ENCODE results near the gene DVL3.
"Not testable (repeated sequence)": the region's sequence is repeated elsewhere in the genome, so short reads cannot be mapped to it uniquely, and the experiment has no call there.

The DVL3 gene

DNA sequence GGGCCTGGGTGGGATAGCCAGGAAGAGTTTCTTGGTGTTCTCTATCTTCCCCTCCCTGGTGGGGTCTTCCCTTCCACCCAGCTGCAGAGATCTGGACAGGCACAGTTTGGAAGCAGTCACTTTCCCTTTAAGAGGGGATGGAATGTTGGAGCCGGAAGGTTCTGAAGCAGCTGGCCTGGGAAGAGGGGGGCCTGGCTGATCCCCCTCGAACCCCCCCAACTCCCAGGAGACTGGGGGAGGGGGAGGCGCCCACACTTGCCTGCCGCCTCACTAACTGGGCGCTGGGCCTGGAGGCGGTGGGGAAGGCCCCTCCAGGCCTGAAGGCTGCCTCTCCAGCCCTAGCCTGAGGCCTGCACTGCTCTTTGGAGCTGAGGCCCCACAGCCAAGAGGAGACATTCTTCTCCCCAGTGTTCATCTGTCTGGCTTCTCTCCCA is 1.4 kb downstream of the DVL3 start:
- peak in 2 of 3 experiments; percentile 64 to 70 for DNase-seq

DNA sequence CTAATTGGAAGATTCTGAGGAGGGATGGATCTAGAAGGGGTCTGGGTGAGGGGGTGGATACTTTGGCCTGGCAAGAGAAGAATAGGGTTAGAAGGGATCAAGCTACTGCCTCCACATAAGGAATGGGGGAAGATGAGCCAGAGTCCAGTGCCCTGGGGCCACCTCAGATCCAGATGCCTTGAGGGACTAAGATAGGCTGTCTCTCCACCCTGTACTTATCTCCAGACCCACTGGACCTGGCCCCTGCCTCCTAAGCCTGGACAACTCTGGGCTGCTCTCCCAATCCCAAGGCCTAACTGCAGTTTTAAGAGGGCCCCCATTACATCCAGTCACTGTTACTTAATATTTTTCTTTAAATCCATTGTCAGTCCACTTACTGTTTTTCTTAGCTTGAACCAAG is 2.0 kb downstream of the DVL3 start:
- no peak for DNase-seq

DNA sequence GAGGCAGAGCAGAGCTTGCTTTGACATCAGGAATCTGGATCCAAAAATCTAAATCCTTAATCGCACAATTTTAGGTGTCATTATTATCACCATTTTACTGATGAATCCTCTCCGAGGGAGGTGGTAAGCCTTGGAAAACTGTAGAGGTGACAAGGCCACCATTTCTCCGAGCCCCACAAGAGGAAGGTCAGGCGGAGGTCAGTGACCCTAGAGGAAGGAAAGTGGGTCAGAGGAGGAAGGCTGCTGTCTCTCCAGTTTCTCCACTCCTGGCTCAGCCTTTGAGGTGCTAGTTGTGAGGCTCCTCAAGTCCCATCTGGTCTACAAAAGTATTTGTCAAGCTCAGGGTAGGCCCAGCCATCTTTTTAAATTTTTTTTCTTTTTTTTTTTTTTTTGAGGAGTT is 3.2 kb downstream of the DVL3 start:
- no peak for DNase-seq

DNA sequence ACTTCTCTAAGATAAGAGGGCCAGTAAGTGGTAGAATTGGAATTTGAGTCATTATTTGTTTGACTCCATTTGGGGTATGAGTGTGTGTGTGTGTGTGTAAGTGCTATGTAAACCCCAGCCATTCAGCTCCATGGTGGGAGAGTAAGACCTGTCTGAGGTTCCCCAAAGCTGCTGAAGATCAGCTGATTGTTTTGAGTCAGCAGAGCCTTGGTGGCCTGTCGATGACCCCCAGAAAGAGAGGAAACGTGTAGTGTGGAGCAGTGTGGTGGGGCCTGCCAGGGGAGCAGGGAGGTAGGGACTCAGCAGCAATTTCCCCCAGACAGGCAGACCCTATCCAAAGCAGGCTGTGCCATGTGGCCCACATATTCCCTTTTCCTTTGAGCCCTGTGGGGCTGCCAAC is 5.3 kb downstream of the DVL3 start:
- no peak for DNase-seq

DNA sequence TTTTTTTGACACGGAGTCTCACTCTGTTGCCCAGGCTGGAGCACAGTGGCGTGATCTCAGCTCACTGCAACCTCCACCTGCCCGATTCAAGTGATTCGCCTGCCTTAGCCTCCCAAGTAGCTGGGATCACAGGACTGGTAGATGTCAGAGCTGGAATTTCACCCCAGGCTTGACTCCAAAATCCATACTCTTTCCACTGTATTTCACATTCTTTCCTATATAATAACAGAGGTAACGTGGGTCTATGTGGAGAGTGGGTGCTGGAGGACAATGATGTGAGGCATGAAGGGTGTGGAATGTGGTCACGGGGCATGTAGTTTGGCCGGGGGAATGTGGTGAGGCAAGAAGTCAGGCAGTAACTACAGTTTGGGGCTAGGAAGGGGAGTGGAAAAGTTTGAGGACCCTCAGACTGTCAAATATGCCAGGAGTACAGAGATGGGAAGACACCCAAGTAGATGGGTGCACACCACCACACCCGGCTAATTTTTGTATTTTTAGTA is 7.4 kb downstream of the DVL3 start:
- not testable (repeated sequence) for DNase-seq

DNA sequence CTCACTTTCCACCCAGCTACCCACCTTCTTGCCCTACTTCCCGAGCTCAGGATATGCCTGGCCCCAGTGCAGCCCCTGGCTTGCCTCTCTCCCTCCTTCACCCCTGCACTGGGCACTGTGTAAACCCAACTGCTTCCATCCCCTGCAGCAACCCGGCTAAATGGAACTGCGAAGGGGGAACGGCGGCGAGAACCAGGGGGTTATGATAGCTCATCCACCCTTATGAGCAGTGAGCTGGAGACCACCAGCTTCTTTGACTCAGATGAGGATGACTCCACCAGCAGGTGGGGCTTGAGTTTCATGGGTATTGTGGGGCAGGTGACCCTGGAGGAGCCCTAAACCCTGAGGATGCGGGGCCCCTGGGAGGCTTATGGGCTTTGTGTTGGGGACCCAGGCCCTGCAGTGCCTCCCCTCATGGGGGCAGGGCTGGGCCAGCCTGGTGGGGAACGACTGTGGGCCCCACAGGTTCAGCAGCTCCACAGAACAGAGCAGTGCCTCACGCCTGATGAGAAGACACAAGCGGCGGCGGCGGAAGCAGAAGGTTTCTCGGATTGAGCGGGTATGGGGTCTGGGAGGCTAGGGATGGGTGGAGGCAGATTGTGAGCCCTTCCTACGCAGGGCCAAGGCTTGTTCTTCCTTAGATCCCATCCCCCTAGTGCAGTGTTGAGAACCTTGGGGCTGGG is 9.6 kb downstream of the DVL3 start:
- no peak for DNase-seq

DNA sequence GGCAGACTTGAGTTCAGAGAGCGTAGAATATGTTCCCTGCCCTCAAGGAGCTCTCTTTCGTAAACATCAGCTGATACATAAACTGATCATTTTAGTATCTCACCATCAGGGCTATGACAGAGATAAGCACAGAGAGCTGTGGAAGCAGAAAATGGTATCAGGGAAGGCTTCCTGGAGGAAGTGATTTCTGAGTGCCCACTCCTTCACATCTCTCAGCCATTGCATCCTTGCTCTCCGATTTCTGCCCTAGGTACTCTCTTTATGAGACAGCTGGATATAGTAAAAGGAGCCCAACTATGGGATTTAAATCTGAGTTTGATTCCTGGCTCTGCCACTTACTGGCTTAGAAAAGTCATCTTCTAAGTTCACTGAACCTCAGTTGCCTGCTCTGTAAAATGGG is 10.4 kb downstream of the DVL3 start:
- DNase-seq = no peak

DNA sequence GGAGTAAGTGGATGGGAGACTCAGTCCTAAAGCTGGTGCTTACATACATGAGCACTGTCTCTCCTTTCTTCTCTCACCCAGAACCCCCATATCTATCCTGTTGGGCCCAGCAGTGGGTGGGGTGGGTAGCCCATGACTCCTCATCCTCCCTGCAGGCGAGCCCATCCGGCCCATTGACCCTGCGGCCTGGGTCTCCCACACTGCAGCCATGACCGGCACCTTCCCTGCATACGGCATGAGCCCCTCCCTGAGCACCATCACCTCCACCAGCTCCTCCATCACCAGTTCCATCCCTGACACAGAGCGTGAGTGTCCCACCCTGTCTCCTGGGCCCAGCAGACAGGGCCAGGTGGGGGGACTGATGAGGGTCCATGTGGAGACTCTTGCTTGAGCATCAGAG is 11.5 kb downstream of the DVL3 start:
- DNase-seq = no peak

DNA sequence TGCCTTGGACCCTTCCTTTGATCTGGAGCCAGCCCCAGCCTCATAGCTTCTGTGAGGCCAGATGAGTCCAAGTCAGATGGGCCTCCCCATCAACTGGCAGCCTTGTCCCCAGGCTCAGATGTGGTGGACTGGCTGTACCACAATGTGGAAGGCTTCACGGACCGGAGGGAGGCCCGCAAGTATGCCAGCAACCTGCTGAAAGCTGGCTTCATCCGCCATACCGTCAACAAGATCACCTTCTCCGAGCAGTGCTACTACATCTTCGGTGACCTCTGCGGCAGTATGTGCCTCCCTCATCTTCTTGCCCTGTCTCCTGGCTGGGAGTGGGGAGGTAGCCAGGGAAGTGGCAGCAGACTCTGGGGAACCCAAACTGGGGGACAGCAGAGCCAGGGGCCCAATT is 12.6 kb downstream of the DVL3 start:
- no peak for DNase-seq

DNA sequence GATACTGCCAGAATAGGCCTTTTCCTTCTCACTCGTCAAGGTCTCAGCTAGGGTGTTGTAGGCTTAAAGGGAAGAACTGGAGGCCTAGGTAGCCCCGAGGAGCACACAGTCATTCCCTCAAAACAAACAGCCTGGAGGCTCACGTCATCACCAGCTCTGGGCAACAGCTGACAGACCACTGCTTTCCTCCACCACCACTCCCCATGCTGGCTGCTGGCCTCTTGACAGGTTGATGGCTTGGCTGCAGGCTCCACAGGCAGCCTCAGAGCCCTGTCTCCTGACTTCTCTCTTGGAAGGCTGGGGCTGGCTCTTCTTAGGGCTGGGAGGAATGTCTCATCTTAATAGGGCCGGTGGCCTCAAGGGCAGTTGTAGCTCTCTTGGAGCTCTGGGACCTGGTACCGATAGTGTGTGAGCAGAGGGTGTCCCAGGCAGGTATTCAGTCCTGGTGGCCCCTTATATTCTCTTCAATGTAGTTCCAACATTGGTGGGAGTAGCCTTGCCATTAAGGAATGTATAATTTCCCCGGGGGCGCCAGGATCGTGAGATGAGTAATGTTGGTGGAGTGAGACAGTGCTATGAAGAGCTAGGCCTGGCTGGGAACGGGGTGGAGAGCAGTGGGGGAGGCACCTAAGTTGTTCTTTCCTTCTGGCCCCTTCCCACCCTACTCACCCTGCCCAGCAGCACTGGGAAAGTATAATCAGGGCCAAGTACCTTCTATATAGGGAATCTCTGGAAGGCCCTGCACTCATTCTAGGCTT is 13.4 kb downstream of the DVL3 start:
- DNase-seq = no peak

DNA sequence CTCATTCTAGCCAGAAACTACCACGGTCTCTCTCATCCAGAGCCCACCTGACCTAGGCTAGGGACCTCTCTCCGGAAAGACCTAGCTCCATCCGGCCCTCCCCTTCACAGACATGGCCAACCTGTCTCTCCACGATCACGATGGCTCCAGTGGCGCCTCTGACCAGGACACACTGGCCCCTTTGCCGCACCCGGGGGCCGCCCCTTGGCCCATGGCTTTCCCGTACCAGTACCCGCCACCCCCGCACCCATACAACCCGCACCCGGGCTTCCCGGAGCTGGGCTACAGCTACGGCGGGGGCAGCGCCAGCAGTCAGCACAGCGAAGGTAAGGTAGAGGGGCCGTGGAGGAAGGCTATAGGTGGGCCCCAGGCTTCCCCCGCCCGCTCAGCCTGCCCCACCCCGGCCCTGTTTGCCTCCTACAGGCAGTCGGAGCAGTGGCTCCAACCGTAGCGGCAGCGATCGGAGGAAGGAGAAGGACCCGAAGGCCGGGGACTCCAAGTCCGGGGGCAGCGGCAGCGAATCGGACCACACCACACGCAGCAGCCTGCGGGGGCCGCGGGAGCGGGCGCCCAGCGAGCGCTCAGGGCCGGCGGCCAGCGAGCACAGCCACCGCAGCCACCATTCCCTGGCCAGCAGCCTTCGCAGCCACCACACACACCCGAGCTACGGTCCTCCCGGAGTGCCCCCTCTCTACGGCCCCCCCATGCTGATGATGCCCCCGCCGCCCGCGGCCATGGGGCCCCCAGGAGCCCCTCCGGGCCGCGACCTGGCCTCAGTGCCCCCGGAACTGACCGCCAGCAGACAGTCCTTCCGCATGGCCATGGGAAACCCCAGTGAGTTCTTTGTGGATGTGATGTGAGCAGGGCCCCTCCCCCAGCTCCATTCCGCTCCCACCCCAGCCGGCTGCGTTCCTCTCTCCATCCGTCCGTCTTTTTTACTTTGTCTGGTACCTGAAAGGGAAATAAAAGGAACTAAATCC is 15.0 kb downstream of the DVL3 start:
- no peak for DNase-seq

DNA sequence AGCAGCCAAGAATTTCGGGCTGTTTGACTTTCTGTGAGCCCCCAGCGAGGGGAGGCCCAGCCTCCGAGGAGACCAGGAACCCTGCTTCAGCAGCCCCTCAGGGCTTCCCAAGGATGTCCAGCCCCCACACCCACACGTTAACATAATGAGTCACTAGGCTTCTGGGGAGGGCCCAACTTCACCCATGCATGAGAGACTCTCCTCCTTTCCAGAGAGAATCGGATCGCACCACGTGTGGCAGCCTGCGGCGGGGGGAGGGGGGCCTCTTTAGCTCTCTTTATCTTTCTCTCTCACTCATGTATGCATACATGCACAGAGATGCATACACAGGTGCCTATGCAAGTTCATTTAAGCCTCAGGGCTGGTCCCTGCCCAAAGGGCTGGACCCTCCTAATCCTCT is 16.4 kb downstream of the DVL3 start:
- DNase-seq = no peak

DNA sequence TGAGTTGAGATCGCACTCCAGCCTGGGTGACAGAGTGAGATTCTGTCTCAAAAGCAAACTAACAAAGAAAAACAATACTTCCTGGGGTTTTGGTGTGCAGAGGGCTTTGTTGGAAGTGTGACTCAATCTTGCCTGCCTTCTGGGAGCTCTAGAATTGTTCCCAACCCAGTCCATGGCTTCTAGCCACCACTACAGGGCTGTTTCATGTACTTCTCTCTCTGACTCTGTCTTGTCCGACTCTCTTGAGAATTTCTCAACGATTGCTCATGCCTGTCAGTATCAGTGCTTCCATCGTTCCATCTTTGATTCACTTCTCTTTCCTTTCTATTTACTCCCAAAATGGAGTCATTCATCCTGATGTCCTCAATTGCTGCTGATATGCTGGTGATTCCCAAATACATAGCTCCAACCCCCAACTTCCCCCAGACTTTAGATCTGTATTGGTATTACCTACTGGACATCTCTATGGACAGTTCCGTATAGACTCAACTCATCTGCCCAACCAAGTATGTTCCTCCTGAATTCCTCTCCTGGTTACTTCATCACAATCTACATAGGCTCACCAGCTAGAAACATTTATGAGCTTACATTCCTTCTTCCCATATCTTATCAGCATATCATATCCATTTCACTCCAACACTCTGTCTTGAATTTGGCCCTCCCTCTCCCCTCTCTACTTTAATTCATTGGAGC is 17.6 kb downstream of the DVL3 start:
- DNase-seq = no peak

DNA sequence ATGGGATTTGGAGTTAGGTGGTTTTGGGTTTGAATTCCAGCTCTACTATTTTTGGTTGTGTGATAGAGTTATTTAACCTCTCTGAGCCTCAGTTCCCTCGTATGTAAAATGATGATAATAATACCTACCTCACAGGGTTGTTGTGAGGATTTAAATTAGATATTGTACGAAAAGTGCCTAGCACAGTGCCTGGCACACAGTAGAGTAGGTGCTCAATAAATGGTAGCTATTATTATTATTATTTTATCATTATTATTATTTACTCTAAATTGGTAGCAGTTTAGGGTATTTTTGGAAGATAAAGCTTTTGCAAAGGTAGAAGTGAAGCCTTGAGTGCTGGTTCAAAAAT is 18.2 kb downstream of the DVL3 start:
- no peak for DNase-seq

DNA sequence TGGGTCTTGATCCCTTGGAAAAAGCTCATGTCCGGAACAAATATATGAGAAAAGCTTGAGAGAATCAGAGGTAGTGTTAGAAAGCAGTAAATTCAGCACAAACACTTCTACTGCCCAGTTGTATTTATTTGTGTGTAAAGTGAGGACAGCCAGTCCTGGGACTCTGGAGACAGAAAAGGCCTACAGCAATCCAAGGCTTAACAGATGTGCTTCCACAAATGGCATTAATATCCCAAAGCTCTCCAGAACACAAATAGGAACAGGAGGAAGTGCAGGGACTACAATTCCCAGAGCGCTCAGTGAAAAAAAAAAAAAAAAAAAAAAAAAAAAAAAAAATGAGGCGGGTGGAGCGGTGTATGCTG is 19.1 kb downstream of the DVL3 start:
- no peak for DNase-seq

DNA sequence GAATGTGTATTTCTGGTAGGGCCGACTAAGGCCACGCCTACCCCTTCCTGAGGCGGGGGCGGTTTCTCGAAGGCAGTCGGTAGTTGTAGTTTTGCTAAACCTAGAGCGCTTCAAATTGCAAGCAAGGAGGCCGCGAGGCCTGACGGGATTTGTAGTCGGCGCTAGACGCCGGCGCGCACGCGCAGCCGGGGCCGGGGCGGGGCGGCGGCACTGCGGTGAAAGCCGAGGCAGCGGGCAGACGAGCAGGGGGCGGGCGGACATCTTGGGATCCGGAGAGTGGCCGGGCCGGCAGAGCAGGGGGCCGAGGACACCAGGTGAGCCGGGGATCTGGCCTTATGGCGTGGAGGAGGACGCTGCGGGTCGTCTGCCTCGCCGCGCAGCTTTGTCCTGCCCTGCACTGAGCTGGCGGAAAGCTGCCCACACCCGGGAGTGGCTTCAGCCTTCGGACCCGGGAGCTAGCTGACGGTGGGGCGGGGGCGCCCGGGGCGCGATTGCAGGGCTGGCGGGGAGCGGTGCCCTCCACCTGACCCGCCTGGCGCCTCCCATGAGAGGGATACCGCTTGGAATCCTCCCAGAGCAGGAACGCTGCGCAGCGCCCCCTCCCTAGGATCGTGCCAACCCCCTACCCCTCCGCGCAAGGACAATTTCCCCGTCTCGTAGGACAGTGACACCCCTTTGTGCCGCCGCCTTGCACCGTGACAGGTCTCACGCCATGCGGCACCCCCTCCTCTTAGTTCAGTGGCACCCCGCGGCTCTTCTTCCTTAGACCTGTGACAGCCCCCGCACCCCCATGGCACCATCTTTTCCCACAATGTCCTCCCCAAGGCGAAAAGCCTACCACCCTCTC is 19.7 kb downstream of the DVL3 start, which contains the start of gene AP2M1:
Gene AP2M1, plus strand, starts transcription at position 210 of the 847 bp plus-strand sequence. CDS start 2,139 bp downstream, outside the sequence.
- peak; percentile 98 to 100 (median 99) for DNase-seq

DNA sequence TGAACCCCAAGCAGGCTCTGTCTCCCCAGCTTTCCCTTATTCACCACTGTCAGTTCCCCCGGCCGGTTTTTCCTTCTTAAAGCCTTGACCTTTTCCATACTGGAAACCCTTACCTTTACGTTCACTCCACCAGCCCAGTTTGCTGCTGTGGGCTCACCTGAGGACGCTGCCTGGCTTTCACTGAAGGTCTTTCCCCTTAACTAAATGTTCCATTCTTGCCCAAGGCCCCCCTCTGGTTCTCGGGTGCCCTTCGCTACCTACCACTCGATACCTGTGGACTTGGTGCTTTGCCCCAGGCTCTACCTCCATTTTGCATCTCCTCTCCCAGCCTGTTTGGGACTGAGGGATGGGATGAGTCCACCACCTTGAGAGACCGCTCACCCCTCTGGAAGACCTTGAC is 20.3 kb downstream of the DVL3 start:
- no peak for DNase-seq

DNA sequence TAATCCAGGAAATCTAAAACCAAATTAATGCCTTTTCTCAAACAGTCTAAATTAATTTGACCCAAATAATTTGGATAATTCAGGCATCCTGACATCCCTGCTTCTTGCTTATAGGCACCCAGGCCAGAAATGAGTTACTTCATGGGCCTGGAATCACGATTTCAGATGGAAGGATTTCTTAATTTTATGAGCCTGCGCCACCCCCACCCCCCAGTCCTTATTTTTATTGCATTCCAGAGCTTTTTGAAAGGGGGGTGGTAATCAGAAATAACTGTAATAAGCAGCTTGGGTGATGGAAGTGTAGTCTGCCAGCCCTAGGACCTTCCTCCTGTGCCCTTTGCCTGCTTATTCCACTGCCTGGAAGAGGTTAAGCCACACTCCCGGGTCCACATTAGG is 20.8 kb downstream of the DVL3 start:
- DNase-seq = no peak

DNA sequence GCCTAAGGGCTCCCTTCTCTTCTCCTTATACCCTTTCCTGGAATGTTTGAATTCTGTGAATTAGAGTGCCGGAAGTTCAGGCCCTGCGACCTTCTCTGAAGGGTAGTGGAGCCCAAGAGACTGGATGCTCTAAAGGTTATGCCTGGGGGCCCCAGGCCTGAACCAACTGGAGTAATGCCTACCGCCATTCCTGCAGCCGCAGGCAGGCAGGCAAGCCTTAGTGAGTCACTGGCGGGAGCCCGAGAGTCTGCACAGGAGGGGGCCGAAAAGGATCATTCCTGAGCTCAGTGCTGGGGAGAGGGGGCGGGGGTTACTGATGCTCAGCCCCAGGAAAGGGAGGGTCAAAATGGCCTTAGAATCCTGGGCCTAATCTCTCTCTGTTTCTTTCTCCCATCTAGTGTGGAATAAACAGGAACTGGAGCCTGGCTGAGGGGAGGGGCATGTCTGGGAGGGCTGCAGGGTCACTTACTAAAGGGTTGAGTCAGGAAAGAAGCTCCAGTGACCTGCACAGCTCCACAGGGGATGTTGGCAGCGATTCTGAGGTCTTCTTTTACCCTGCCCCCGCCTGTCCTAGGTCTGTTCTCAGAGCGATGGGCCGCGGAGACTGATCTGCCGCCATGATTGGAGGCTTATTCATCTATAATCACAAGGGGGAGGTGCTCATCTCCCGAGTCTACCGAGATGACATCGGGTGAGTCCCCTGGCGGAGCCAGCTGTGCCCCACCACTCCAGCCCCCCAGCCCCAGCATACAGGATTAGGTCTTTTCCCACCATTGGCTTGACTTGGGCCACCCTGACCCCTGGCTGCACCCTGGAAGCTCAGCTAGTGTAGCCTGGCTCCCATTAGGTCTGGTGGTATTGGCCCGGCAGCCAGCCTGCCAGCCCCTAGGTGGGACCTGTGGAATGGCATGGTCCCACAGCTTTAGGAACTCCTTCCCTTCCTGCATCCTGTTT is 21.5 kb downstream of the DVL3 start:
- no peak for DNase-seq

DNA sequence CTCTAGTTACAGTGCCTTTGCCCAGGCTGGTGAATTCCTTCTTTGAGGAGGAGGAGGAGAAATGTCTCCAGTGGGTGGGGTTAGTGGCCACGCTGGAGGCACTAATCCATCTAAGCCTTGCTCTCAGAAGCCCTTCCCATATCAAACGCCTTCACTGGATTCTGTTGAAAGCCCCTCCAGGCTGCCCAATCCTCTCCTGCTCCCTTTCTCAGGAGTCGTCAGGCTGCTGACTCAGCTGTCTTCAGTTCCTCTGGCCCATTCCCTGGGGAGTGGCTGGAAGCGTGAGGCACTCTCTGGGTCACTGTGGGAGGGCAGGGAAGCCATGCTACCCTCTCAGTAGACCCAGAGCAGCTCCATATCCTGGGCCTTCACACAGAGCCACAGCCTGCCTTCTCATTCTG is 22.2 kb downstream of the DVL3 start:
- no peak for DNase-seq
